ENCODE data around the gene VSIG8. TPM values are rescaled to one million over a fixed set of nuclear protein-coding genes. Genes with fewer than 3 reads are reported as not detected.

The VSIG8 gene
- total and polyA plus RNA-seq, 2 of the 8 experiments (the other 6 are each of a cell fraction or from before 2014, with no cell fraction given): not detected

- Histone ChIP-seq H4K20me1 (replicated peaks in 1 of 2; ENCODE audit: control insufficient read depth in 1 of 2, insufficient read depth in 2 of 2, low read length in 2 of 2) (no peaks in the 10 kb centered on the region), H2AK5ac (ENCODE audit: low read depth, low read length) (no peak overlapping the region)
Measured at GRCh38 chr1:159889202-159889601, 26.7 kb upstream of the VSIG8 start.

More at GRCh38 chr1:159889202-159889601, 26.7 kb upstream of the VSIG8 start:
- Histone ChIP-seq H4K8ac (ENCODE audit: extremely low read depth, insufficient read depth, low read length) (no peak overlapping the region), H4K91ac (replicated peaks; ENCODE audit: insufficient read length, low read length) (no peak overlapping the region), H3K27ac (ENCODE audit: low read depth, low read length) (no peak overlapping the region), H3K79me1 (ENCODE audit: low read depth, low read length) (no peaks in the 10 kb centered on the region), H3K79me2 (ENCODE audit: control insufficient read depth in 1 of 2, insufficient read depth in 2 of 2, low read length in 2 of 2) (no peaks in the 10 kb centered on the region), H3K27me3 (replicated peaks in 1 of 4; ENCODE audit: control insufficient read depth in 3 of 4, extremely low read depth in 1 of 4, insufficient read depth in 3 of 4, low read length in 3 of 4) (no peaks in the 10 kb centered on the region), H3K4ac (replicated peaks; ENCODE audit: insufficient read length, low read depth, low read length) (no peak overlapping the region), H4K5ac (ENCODE audit: insufficient read length, low read depth, low read length) (no peak overlapping the region), H3K9me3 (ENCODE audit: insufficient read depth in 2 of 2, low read depth in 1 of 2, low read length in 1 of 2) (no peaks in the 10 kb centered on the region), H3K23ac (ENCODE audit: insufficient read length) (no peak overlapping the region), H2AFZ (ENCODE audit: low read length) (no peak overlapping the region), H2BK15ac (ENCODE audit: low read length) (no peak overlapping the region), H3K18ac (ENCODE audit: extremely low read depth, low read length) (no peak overlapping the region), H3K36me3 (ENCODE audit: control insufficient read depth in 2 of 4, insufficient read depth in 4 of 4, low read length in 3 of 4) (no peaks in the 10 kb centered on the region), H2BK12ac (ENCODE audit: low read depth, low read length) (no peak overlapping the region), H2BK120ac (replicated peaks; ENCODE audit: low read depth, low read length) (no peak overlapping the region), H2BK5ac (ENCODE audit: low read depth, low read length) (no peak overlapping the region), H3K9ac (replicated peaks in 1 of 4; ENCODE audit: extremely low read depth in 1 of 4, low read depth in 3 of 4, low read length in 3 of 4) (no peak overlapping the region), H3K56ac (replicated peaks; ENCODE audit: insufficient read length, low read depth, low read length) (no peak overlapping the region), H3K4me2 (ENCODE audit: insufficient read depth in 1 of 2, low read depth in 2 of 2, low read length in 2 of 2) (no peak overlapping the region), H3K4me3 (ENCODE audit: extremely low read depth in 1 of 4, insufficient read depth in 2 of 4, low read depth in 3 of 4, low read length in 4 of 4) (no peak overlapping the region), H3K14ac (ENCODE audit: insufficient read length) (no peak overlapping the region), H3K4me1 (replicated peaks in 1 of 4; ENCODE audit: control insufficient read depth in 3 of 4, insufficient read depth in 4 of 4, low read length in 3 of 4) (no peaks in the 10 kb centered on the region), H2BK20ac (ENCODE audit: low read length) (no peak overlapping the region), H3K23me2 (ENCODE audit: low read depth, low read length) (no peaks in the 10 kb centered on the region)
- ChIA-PET POLR2A (ENCODE audit: partially characterized antibody) (interaction anchor here (0.8 kb wide), 1 partner anchor 60 kb away, joined by 3 read pairs; no protein-coding TSS in a partner anchor), CTCF (ENCODE audit: partially characterized antibody) (interaction anchor here (0.6 to 20.8 kb wide), 16 partner anchors 9 to 692 kb away, joined by 3 to 645 read pairs (median 62); partner anchors contain the start of genes DUSP23, FCRL6, SLAMF8 and VSIG8)
- no peak for FAIRE-seq
- TF ChIP-seq POLR2A (IDR thresholded peaks at IDR 0.05; ENCODE audit: control extremely low read depth in 1 of 2, low read depth in 2 of 2, low read length in 2 of 2) (no peak), BCL11A (IDR thresholded peaks at IDR 0.05; ENCODE audit: low read depth in 2 of 2, low read length in 2 of 2) (no peak), RFX5 (IDR thresholded peaks at IDR 0.05; ENCODE audit: borderline replicate concordance, low read depth, low read length) (no peak), POLR2AphosphoS5 (IDR thresholded peaks at IDR 0.05; ENCODE audit: low read depth, low read length) (no peak), RNF2 (IDR thresholded peaks at IDR 0.05; ENCODE audit: borderline replicate concordance, low read depth, low read length, missing control alignments, poor library complexity, severe bottlenecking) (no peak)
- TF ChIP-seq, protein P1, sequence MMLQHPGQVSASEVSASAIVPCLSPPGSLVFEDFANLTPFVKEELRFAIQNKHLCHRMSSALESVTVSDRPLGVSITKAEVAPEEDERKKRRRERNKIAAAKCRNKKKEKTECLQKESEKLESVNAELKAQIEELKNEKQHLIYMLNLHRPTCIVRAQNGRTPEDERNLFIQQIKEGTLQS (IDR thresholded peaks at IDR 0.05; ENCODE audit: insufficient read depth, low read depth, low read length): no peak
- DNase-seq (ENCODE audit: low read depth in 1 of 2, low spot score in 2 of 2): no peak
- 85% methylated on average over 4 of the region's 4 CpGs; no CpG with 5 or more reads in 1 of the 2 experiments for WGBS, 2 experiments (ENCODE audit: extremely low coverage in 1 of 2, insufficient coverage in 1 of 2, insufficient read length in 1 of 2, insufficient replicate concordance in 2 of 2, low coverage in 1 of 2, low lambda C conversion rate in 2 of 2, missing lambda C conversion rate in 1 of 2)
